Loucy (cell line): ENCODE measurements around the gene PCLO.

Source experiments
- H2AFZ ChIP-seq: fragments of 200-600 bp; sonication (generic); 2 replicates; pipeline ENCODE4 v1.6.0; 2016; ENCODE audit warnings: antibody characterized with exemption, mild to moderate bottlenecking, low read length, moderate library complexity
- H3F3A ChIP-seq: fragments of 200-600 bp; 2 replicates; pipeline ENCODE4 v1.6.0; 2016; ENCODE audit warnings: antibody characterized with exemption, low read depth, mild to moderate bottlenecking
- H3K27me3 ChIP-seq: fragments of 200-600 bp; sonication (generic); 2 replicates; pipeline ENCODE4 v1.6.1; 2014; ENCODE audit warnings: low read length, mild to moderate bottlenecking; ENCODE audit not compliant: insufficient read depth, poor library complexity, severe bottlenecking
- H3K36me3 ChIP-seq: fragments of 200-600 bp; sonication (generic); 2 replicates; pipeline ENCODE4 v1.6.1; 2016; ENCODE audit warnings: low read length; ENCODE audit not compliant: insufficient read depth
- H3K4me1 ChIP-seq: fragments of 200-600 bp; sonication (generic); 2 replicates; pipeline ENCODE4 v1.5.1; 2014; ENCODE audit warnings: low read length, mild to moderate bottlenecking; ENCODE audit not compliant: insufficient read depth, poor library complexity, severe bottlenecking
- H3K4me2 ChIP-seq: fragments of 200-600 bp; sonication (generic); 2 replicates; pipeline ENCODE4 v1.6.0; 2014; ENCODE audit warnings: antibody characterized with exemption, low read length, low read depth, mild to moderate bottlenecking; ENCODE audit not compliant: poor library complexity, severe bottlenecking
- H3K4me3 ChIP-seq: fragments of 200-600 bp; sonication (generic); 2 replicates; pipeline ENCODE4 v1.5.1; 2014; ENCODE audit warnings: low read length, mild to moderate bottlenecking, mixed read lengths; ENCODE audit not compliant: poor library complexity, severe bottlenecking
- H3K79me2 ChIP-seq: fragments of 200-600 bp; sonication (generic); 2 replicates; pipeline ENCODE4 v1.6.1; 2014; ENCODE audit warnings: low read length; ENCODE audit not compliant: insufficient read depth
- H3K9ac ChIP-seq: fragments of 200-600 bp; sonication (generic); 2 replicates; pipeline ENCODE4 v1.6.0; 2014; ENCODE audit warnings: mild to moderate bottlenecking, low read depth, low read length, moderate library complexity; ENCODE audit not compliant: poor library complexity, severe bottlenecking
- H3K9me2 ChIP-seq: fragments of 200-600 bp; sonication (generic); replicated peaks from 2 replicates; pipeline ENCODE4 v1.6.1; 2016; ENCODE audit warnings: low read depth, low read length, mixed read lengths
- H3K9me3 ChIP-seq: fragments of 200-600 bp; sonication (generic); 2 replicates; pipeline ENCODE4 v1.6.1; 2014; ENCODE audit warnings: mild to moderate bottlenecking, antibody characterized with exemption, low read length, low read depth; ENCODE audit not compliant: insufficient read depth
- H4K20me1 ChIP-seq: fragments of 200-600 bp; sonication (generic); 2 replicates; pipeline ENCODE4 v1.6.0; 2014; ENCODE audit warnings: antibody characterized with exemption, low read length, mild to moderate bottlenecking; ENCODE audit not compliant: insufficient read depth, poor library complexity, severe bottlenecking
- CTCF ChIP-seq: fragments of 200-600 bp; sonication (generic); conservative IDR thresholded peaks from 2 replicates; pipeline ENCODE4 v1.5.1; 2014; ENCODE audit warnings: mild to moderate bottlenecking, antibody characterized with exemption, low read length
- EZH2phosphoT487 ChIP-seq: fragments of 200-600 bp; IDR thresholded peaks from 2 replicates; pipeline ENCODE4 v1.6.1; 2018; ENCODE audit warnings: antibody characterized with exemption, mild to moderate bottlenecking, moderate library complexity, borderline replicate concordance

The PCLO gene

DNA sequence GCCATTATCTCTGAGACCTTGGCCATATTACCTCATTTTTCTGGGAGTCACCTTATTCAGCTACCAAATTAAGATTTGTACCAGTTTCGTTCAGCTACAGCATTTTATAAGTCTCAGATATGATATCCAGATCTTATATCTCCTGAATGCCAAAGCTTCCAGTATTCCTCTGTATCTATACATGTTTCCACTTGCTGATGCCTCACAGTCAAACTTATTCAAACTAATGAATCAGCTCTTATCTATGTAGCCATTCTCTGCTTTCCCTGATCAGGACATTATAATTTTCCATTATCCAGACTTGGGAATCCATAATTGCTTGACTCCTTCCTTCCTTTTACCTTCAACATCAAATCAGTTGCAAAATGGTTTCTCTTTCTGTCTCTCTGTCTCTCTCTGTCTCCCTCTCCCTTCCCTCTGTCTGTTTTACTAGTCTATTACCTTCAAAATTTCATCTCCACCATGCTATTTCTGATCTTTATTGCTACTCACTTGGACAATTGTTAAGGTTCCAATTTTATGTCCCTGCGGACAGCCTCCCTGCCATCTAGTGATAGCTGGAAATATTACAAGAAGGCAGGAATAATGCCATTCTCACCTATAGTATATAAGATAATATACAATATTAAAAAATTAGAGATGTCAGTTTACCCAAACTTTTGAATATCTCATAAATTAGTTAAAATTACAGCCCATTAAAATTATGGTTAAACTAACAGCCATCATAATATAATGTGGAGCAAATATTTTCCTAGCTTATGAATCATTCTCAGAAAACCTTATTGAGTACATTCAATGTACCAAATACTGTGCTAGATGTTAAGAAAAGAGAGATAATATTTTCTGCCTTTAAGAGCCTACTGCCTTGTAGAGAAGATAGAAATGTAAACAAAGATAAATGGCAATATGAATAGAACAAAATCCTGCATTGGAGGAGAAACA lies 89.8 kb downstream of the PCLO start:
- Histone ChIP-seq H3K4me2 (no peak overlapping the region), H2AFZ (no peak overlapping the region), H3K9ac (no peak overlapping the region), H4K20me1 (no peaks in the 10 kb centered on the region), H3K36me3 (no peaks in the 10 kb centered on the region), H3K27me3 (no peaks in the 10 kb centered on the region), H3K9me3 (no peaks in the 10 kb centered on the region), H3K79me2 (no peaks in the 10 kb centered on the region), H3F3A (no peaks in the 10 kb centered on the region), H3K4me1 (no peaks in the 10 kb centered on the region), H3K4me3 (no peak overlapping the region), H3K9me2 (no peaks in the 10 kb centered on the region)
- TF ChIP-seq EZH2phosphoT487 (no peak), CTCF (no peak; the same call in 1 of the 2 replicates)

DNA sequence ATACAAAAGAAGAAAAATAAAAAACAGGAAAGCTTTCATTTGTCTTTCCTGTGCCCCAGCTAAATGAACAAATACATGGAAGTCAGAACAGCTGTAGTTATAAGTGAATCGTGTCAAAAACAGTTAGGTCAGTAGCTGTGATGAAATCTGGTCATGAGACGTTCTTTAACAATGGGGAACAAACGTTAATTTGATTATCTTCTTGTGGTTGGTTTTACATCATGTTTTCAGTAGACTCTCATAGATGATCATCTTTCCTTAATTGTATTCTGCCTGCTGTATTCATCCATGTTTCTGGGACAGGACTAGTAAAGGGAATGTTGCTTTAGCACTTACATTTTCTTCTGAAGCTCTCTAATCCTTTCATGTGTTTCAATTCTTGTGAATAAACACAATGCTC lies 97.0 kb downstream of the PCLO start:
- Histone ChIP-seq H3K4me2 (no peak overlapping the region), H3K9me2 (no peaks in the 10 kb centered on the region), H3F3A (no peaks in the 10 kb centered on the region), H3K9me3 (no peaks in the 10 kb centered on the region), H3K4me3 (no peak overlapping the region), H4K20me1 (no peaks in the 10 kb centered on the region), H2AFZ (no peak overlapping the region), H3K9ac (no peak overlapping the region), H3K27me3 (no peaks in the 10 kb centered on the region), H3K36me3 (no peaks in the 10 kb centered on the region), H3K4me1 (no peaks in the 10 kb centered on the region), H3K79me2 (no peaks in the 10 kb centered on the region)
- TF ChIP-seq CTCF, result no peak
- no peak for TF ChIP-seq EZH2phosphoT487

DNA sequence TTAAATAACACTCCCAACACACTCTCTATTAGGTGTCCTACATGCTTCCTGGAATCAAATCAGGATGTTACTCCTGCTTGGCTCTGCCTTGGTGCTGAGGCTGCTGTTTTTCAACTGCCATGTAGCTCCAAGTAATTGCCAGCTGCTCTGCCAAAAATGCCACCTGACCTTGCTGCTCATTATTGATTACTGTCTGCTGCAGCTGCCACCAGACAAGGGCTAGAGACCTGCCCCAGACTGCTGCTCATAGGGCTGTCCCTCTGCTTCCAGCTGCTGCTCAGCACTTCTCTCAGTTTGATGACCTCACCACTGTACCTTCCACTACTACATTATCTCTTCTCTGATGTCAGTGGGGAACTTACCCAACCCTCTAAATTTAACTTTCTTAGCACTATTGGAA lies 102.5 kb downstream of the PCLO start:
- Histone ChIP-seq H3K4me1 (no peaks in the 10 kb centered on the region), H4K20me1 (no peaks in the 10 kb centered on the region), H3K9me2 (no peaks in the 10 kb centered on the region), H3K9me3 (no peaks in the 10 kb centered on the region), H3K9ac (no peak overlapping the region), H3K4me2 (no peak overlapping the region), H2AFZ (no peak overlapping the region), H3K4me3 (no peak overlapping the region), H3F3A (no peaks in the 10 kb centered on the region), H3K36me3 (no peaks in the 10 kb centered on the region), H3K79me2 (no peaks in the 10 kb centered on the region), H3K27me3 (no peaks in the 10 kb centered on the region)
- TF ChIP-seq EZH2phosphoT487, result no peak
- TF ChIP-seq CTCF, result no peak
